ENCODE results near the gene PTPRK. TPM values are rescaled to one million over a fixed set of nuclear protein-coding genes. Genes with fewer than 3 reads are reported as not detected.
A peak's percentile ranks its signal among the peaks of the same experiment; 100 is the strongest.

PTPRK gene
- total RNA-seq, 2 donors from 2014 or later: 60.6 to 121 TPM

DNA sequence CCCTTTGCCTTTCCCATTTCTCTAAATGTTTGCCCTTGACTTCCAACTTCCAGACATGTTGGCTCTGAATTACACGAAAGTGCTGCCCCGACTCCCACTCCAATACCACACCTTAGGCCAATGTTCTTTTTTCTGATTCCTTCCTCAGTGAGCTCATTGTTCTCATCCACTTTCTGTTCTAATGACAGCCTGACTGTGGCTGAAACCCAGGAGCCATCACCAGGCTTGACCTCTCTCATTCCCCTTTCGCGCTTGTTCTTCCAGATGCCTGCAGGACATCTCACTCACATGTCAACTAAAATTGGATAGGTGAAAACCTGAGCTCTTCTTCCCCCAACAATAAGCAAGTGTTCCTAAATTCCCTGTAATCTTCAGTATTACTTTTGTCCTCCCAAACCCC, 40.4 kb downstream of the PTPRK start:
- WGBS, 2 donors: 89 to 93% methylated on average over 4 of the region's 4 CpGs
- no peak for TF ChIP-seq POLR2A (IDR thresholded peaks at IDR 0.05)
- TF ChIP-seq, protein P1, sequence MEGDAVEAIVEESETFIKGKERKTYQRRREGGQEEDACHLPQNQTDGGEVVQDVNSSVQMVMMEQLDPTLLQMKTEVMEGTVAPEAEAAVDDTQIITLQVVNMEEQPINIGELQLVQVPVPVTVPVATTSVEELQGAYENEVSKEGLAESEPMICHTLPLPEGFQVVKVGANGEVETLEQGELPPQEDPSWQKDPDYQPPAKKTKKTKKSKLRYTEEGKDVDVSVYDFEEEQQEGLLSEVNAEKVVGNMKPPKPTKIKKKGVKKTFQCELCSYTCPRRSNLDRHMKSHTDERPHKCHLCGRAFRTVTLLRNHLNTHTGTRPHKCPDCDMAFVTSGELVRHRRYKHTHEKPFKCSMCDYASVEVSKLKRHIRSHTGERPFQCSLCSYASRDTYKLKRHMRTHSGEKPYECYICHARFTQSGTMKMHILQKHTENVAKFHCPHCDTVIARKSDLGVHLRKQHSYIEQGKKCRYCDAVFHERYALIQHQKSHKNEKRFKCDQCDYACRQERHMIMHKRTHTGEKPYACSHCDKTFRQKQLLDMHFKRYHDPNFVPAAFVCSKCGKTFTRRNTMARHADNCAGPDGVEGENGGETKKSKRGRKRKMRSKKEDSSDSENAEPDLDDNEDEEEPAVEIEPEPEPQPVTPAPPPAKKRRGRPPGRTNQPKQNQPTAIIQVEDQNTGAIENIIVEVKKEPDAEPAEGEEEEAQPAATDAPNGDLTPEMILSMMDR (IDR thresholded peaks at IDR 0.05): no peak
- ATAC-seq: no peak
- Histone ChIP-seq H3K36me3 (replicated peaks in 1 of 2; ENCODE audit: insufficient read depth in 1 of 2, low read depth in 2 of 2) (no peaks in the 10 kb centered on the region), H3K27ac (no peak overlapping the region), H3K9me3 (no peaks in the 10 kb centered on the region), H3K4me1 (peaks cover 13% of the 10 kb centered on the region), H3K27me3 (no peaks in the 10 kb centered on the region), H3K4me3 (no peak overlapping the region)
- DNase-seq: no peak
- intact Hi-C loops (cut with DNase I): no loop called here

DNA sequence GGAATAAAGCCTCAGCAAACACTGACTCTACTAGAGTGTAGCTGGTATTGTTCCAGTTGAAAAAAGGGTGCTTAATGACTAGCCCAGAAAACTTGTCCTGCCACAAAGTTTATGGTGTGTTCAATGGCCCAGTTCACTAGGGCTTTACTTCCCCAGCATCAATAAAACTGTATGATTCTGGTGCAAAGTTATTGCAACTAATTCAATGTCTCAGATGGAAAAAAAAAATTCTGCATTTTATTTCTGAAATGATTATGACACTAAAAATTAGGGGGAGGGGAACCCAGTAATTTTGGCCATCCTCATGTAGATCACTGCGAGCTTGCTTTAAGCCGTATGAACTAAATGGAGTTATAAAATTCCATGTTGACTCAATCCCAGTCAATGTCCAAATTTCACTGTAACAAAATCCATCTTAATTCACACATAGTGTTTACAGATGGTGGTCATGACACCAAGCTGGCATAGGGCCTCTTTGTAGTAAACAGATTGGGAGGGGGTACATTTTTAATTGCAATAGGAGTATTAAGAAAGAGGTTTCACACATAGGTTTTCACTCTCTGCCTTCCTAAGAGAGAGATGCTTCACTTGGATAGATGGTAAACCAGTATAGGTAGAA, 41.2 kb downstream of the PTPRK start:
- TF ChIP-seq, protein P1 (IDR thresholded peaks at IDR 0.05): no peak
- no peak for TF ChIP-seq POLR2A (IDR thresholded peaks at IDR 0.05)
- intact Hi-C loops (cut with DNase I): no loop called here
- 96 to 98% methylated on average over 2 of the region's 2 CpGs for WGBS, 2 donors
- Histone ChIP-seq H3K9me3 (no peaks in the 10 kb centered on the region), H3K4me1 (peaks cover 20% of the 10 kb centered on the region), H3K27me3 (no peaks in the 10 kb centered on the region), H3K27ac (peak overlapping the region in 2 of 4 donors; percentile 4 to 34), H3K4me3 (no peak overlapping the region), H3K36me3 (replicated peaks in 1 of 2; ENCODE audit: insufficient read depth in 1 of 2, low read depth in 2 of 2) (no peaks in the 10 kb centered on the region)
- DNase-seq (no peak), ATAC-seq (no peak)

DNA sequence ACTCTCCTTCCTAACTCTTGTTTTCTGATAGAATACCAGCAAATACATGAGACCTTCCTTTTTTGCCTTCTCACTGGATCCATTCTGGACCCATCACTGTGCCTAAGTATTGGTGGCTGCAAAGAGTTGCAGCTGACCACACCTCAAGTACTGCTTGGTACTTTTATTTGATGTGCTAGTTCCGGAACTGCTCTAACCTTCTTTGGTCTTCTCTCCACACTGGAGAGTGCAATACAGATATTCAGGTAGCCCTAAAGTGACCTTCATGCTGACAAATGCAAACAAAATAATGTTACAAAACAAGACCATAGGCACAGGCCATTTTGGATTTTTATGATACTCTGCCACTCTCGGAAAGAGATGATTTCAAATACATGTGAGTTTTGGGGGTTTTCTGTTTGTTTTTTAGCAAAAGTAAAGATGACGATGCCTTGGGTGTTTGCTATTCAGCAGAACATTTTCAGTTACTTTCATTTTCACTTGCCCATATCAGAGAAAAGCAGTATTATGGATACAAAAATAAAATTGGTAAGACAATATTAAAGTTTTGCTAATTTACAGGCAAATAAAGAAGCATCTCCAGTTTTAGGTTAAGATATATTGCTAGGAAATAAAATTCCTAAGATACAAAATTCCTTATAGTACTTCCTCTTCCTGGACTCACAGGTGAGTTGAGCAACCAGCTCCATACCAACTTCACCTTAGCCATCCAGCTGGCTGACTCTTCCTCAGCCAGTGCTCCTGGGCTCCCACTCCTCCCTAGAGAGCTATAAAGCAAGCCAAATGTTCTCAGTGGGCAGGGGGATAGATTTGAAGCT, 42.0 kb downstream of the PTPRK start:
- Histone ChIP-seq H3K27me3 (no peaks in the 10 kb centered on the region), H3K4me3 (no peak overlapping the region), H3K27ac (peak overlapping the region in 2 of 4 donors; percentile 4 to 34), H3K36me3 (replicated peaks in 1 of 2; ENCODE audit: insufficient read depth in 1 of 2, low read depth in 2 of 2) (no peaks in the 10 kb centered on the region), H3K9me3 (no peaks in the 10 kb centered on the region), H3K4me1 (peaks cover 20% of the 10 kb centered on the region)
- no peak for DNase-seq
- 60 to 74% methylated on average over 3 of the region's 3 CpGs for WGBS, 2 donors
- peak; percentile 13 for ATAC-seq
- TF ChIP-seq, protein P1 (IDR thresholded peaks at IDR 0.05): no peak
- TF ChIP-seq POLR2A (IDR thresholded peaks at IDR 0.05): no peak
- intact Hi-C loops (cut with DNase I): no loop called here

DNA sequence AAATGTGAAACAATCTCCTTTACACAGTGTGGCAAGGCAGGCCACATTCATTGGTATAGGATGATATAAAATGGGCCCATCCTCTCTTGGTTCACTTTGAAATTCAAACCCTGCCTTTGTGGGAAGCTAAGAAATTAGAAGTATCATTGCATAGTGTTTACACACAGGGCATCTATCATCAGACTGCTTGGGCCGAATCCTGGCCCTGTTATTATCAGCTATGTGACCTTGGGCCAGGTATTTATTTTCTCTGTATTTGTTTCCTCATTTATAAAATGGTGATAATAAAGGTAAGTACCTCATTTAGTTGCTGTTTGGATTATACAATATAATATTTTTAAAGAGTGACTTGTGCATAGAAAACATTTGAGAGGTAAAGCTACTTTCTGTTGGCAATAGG, 45.5 kb downstream of the PTPRK start:
- whole genome bisulfite sequencing, 2 donors: 18 to 33% methylated on average over 1 of the region's 1 CpG
- no peak for ATAC-seq
- Histone ChIP-seq H3K4me1 (peaks cover 20% of the 10 kb centered on the region), H3K36me3 (replicated peaks in 1 of 2; ENCODE audit: insufficient read depth in 1 of 2, low read depth in 2 of 2) (no peaks in the 10 kb centered on the region), H3K4me3 (no peak overlapping the region), H3K27me3 (no peaks in the 10 kb centered on the region), H3K27ac (peak overlapping the region in 1 of 4 donors; percentile 30), H3K9me3 (no peaks in the 10 kb centered on the region)
- TF ChIP-seq, protein P1 (IDR thresholded peaks at IDR 0.05): no peak
- TF ChIP-seq POLR2A (IDR thresholded peaks at IDR 0.05): no peak
- intact Hi-C loops (cut with DNase I): no loop called here
- DNase-seq: no peak
